IMR-90 (cell line): Measurements from ENCODE around the gene RIC3. TPM values are rescaled to one million over a fixed set of nuclear protein-coding genes. Genes with fewer than 3 reads are reported as not detected.

ENCODE experiments used
- ATAC-seq: fragments of 200-7000 bp; cut with Tn5 transposase; 2 replicates; pipeline ENCODE4 v1.9.1; 2020; ENCODE audit warnings: low read depth, mild to moderate bottlenecking, moderate library complexity
- BruUV-seq: library from RNA; stranded (reverse); fragments of 400-500 nt; replicated peaks from 2 replicates; lab custom pipeline; 2021; lab: Mats Ljungman, UMichigan
- CTCF ChIA-PET: fragments of 300-600 bp; formaldehyde crosslinking; extraction: SDS; loops from one replicate; lab custom pipeline; 2021; ENCODE audit warnings: antibody characterized with exemption; lab: Yijun Ruan, JAX
- POLR2A ChIA-PET: fragments of 300-600 bp; sonication (Branson Sonifier 250); formaldehyde crosslinking; loops from one replicate; lab custom pipeline; 2022; ENCODE audit warnings: antibody characterized with exemption; ENCODE audit not compliant: unreplicated experiment; lab: Charles Lee
- DNase-seq: peaks from one replicate; pipeline ENCODE4 v3.0.0; 2013
- H2AFZ ChIP-seq: replicated peaks from 2 replicates; pipeline ENCODE3; 2013; ENCODE audit warnings: low read length, mild to moderate bottlenecking; ENCODE audit not compliant: poor library complexity
- H2AK5ac ChIP-seq: 2 replicates; pipeline ENCODE4 v1.6.1; 2013; ENCODE audit warnings: low read depth, low read length, inconsistent platforms
- H2AK9ac ChIP-seq: replicated peaks from 2 replicates; pipeline ENCODE3; 2013; ENCODE audit warnings: mild to moderate bottlenecking, low read depth, low read length, moderate library complexity; ENCODE audit not compliant: poor library complexity
- H2BK120ac ChIP-seq: 2 replicates; pipeline ENCODE4 v1.6.1; 2013; ENCODE audit warnings: low read depth, low read length, inconsistent platforms
- H2BK15ac ChIP-seq: 3 replicates; pipeline ENCODE4 v1.6.1; 2013; ENCODE audit warnings: low read depth, low read length, inconsistent platforms
- H2BK20ac ChIP-seq: 2 replicates; pipeline ENCODE4 v1.6.1; 2013; ENCODE audit warnings: low read depth, mild to moderate bottlenecking, inconsistent platforms, low read length, moderate library complexity
- H2BK5ac ChIP-seq: 2 replicates; pipeline ENCODE4 v1.6.1; 2013; ENCODE audit warnings: mild to moderate bottlenecking, low read depth, low read length, inconsistent platforms; ENCODE audit not compliant: poor library complexity, severe bottlenecking
- H3K14ac ChIP-seq: replicated peaks from 2 replicates; pipeline ENCODE4 v1.6.1; 2013; ENCODE audit warnings: low read depth, low read length, inconsistent platforms
- H3K18ac ChIP-seq: 2 replicates; pipeline ENCODE4 v1.6.1; 2013; ENCODE audit warnings: low read depth, low read length, control low read depth
- H3K23ac ChIP-seq: 2 replicates; pipeline ENCODE4 v1.6.1; 2013; ENCODE audit warnings: low read depth, low read length, inconsistent platforms
- H3K27ac ChIP-seq: 2 replicates; pipeline ENCODE4 v1.5.1; 2013; ENCODE audit warnings: mild to moderate bottlenecking, control low read depth, low read length; ENCODE audit not compliant: insufficient read depth
- H3K27me3 ChIP-seq: 2 replicates; pipeline ENCODE4 v1.6.1; 2013; ENCODE audit warnings: low read length; ENCODE audit not compliant: control insufficient read depth, insufficient read depth
- H3K36me3 ChIP-seq: 2 replicates; pipeline ENCODE4 v1.6.1; 2013; ENCODE audit warnings: low read length, mixed read lengths; ENCODE audit not compliant: control insufficient read depth, insufficient read depth
- H3K4ac ChIP-seq: 2 replicates; pipeline ENCODE4 v1.6.1; 2013; ENCODE audit warnings: low read depth, low read length, inconsistent platforms
- H3K4me1 ChIP-seq: 2 replicates; pipeline ENCODE4 v1.6.1; 2013; ENCODE audit warnings: low read length, mixed read lengths; ENCODE audit not compliant: control insufficient read depth, insufficient read depth
- H3K4me2 ChIP-seq: 2 replicates; pipeline ENCODE4 v1.6.1; 2013; ENCODE audit warnings: low read depth, mild to moderate bottlenecking, control low read depth, low read length, moderate library complexity
- H3K4me3 ChIP-seq: 2 replicates; pipeline ENCODE4 v1.5.1; 2013; ENCODE audit warnings: low read depth, mild to moderate bottlenecking, control low read depth, low read length, moderate library complexity; ENCODE audit not compliant: insufficient read depth
- H3K56ac ChIP-seq: 2 replicates; pipeline ENCODE4 v1.6.1; 2013; ENCODE audit warnings: low read length, inconsistent platforms; ENCODE audit not compliant: insufficient read depth; ENCODE audit errors: extremely low read depth
- H3K79me1 ChIP-seq, 2 experiments: 2 replicates each; pipeline ENCODE4 v1.6.1; 2013; ENCODE audit warnings: low read length in 2 of 2, inconsistent platforms in 1 of 2, low read depth in 1 of 2
- H3K9ac ChIP-seq: 2 replicates; pipeline ENCODE4 v1.6.1; 2013; ENCODE audit warnings: low read depth, low read length, control low read depth
- H3K9me1 ChIP-seq: 2 replicates; pipeline ENCODE4 v1.6.1; 2013; ENCODE audit warnings: low read length, inconsistent platforms; ENCODE audit not compliant: insufficient read depth
- H3K9me3 ChIP-seq: 2 replicates; pipeline ENCODE4 v1.6.1; 2013; ENCODE audit warnings: low read length; ENCODE audit not compliant: control insufficient read depth, insufficient read depth
- H4K20me1 ChIP-seq: 2 replicates; pipeline ENCODE4 v1.6.1; 2013; ENCODE audit warnings: low read length, inconsistent platforms; ENCODE audit not compliant: insufficient read depth
- H4K5ac ChIP-seq: 2 replicates; pipeline ENCODE4 v1.6.1; 2013; ENCODE audit warnings: mild to moderate bottlenecking, low read depth, low read length, control low read depth
- H4K8ac ChIP-seq, 2 experiments: 2 replicates each; pipeline ENCODE4 v1.6.1; 2013; ENCODE audit warnings: low read depth in 2 of 2, low read length in 2 of 2, control low read depth in 1 of 2, inconsistent platforms in 1 of 2
- H4K91ac ChIP-seq: 2 replicates; pipeline ENCODE4 v1.6.1; 2013; ENCODE audit warnings: low read depth, low read length, inconsistent platforms; ENCODE audit not compliant: insufficient read depth
- CHD1 ChIP-seq: IDR thresholded peaks from 2 replicates; pipeline ENCODE4 v1.6.1; 2012; ENCODE audit warnings: low read depth, low read length, improper control_type of control experiment
- NFE2L2 ChIP-seq: fragments of 150-350 bp; IDR thresholded peaks from 2 replicates; pipeline ENCODE4 v1.6.1; 2016; ENCODE audit warnings: low read depth, mild to moderate bottlenecking, low read length
- WGBS, 2 experiments: methylation state at CpG; one replicate each; pipeline versions ENCODE4 v1.1.5 to v1.1.7; 2013; ENCODE audit warnings: missing lambda C conversion rate in 2 of 2; ENCODE audit not compliant: insufficient read length in 1 of 2; ENCODE audit errors: extremely low coverage in 2 of 2; 5-methylcytosine and 5-hydroxymethylcytosine counted together
- dilution Hi-C: fragments of 300-500 bp; cut with HindIII; formaldehyde crosslinking; loops from one replicate; pipeline ENCODE4 v1.14.3; 2018; ENCODE audit warnings: low sequenced_read_pairs; ENCODE audit not compliant: unreplicated experiment
- in situ Hi-C: fragments of 300-500 bp; cut with MboI; formaldehyde crosslinking; loops from 3 replicates; pipeline ENCODE4 v1.14.3; 2019; ENCODE audit warnings: low sequenced_read_pairs, inconsistent platforms, mixed read lengths
- intact Hi-C: fragments of 100-400 bp; cut with micrococcal nuclease; formaldehyde crosslinking; loops from 2 replicates; pipeline ENCODE4 v1.10.0; 2022
- polyA plus RNA-seq, 3 experiments: library from polyadenylated mRNA; depleted of rRNA; stranded (reverse); fragments of >200 nt; gene quantifications; 2 replicates each; pipeline ENCODE4 v1.2.3, GENCODE V29; 2012; ENCODE audit warnings: low replicate concordance in 1 of 3
- total RNA-seq: library from RNA; depleted of rRNA; stranded (reverse); fragments of >200 nt; gene quantifications from 2 replicates; pipeline ENCODE4 v1.2.3, GENCODE V29; 2012

RIC3 gene
- total and polyA plus RNA-seq, 2 of the 4 experiments (the other 2 are of a cell fraction) = not detected

DNA sequence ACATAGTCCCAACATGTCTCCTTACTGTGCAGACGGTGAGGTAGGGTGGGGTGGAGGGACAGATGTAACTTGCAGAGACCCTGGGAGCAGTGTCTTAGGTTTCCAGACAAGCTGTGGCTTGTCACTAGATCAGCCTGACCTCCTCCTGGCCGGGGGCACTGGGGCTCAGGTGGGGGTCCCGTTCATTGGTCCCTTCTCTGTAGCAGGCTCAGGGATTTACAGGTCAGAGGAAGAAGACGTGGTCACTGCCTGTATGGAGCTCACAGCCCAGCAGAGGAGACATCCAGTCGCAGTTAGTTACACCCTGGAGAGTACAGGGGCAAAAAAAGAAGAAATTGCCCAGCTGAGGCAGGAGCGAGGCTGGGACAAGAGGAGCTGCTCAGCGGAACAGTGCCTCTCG, 109.8 kb downstream of the RIC3 start:
- Histone ChIP-seq H3K27ac (no peak overlapping the region), H4K5ac (no peak overlapping the region), H3K56ac (no peak overlapping the region), H3K4me3 (no peak overlapping the region), H3K9me3 (no peaks in the 10 kb centered on the region), H3K79me1 (no peaks in the 10 kb centered on the region), H2BK20ac (no peak overlapping the region), H3K18ac (no peak overlapping the region), H3K27me3 (no peaks in the 10 kb centered on the region; the same call in 1 of the 2 replicates), H2BK15ac (no peak overlapping the region), H3K4me1 (peaks cover 10% of the 10 kb centered on the region), H3K9me1 (peaks cover 17% of the 10 kb centered on the region), H3K4me2 (no peak overlapping the region), H2AK5ac (no peak overlapping the region), H3K9ac (no peak overlapping the region), H3K14ac (no peak overlapping the region), H4K8ac (no peak overlapping the region), H2AFZ (no peak overlapping the region), H3K36me3 (no peaks in the 10 kb centered on the region), H3K23ac (no peak overlapping the region), H3K4ac (no peak overlapping the region), H4K20me1 (no peaks in the 10 kb centered on the region), H2BK120ac (no peak overlapping the region), H4K91ac (no peak overlapping the region), H2AK9ac (peak overlapping the region; percentile 70), H2BK5ac (no peak overlapping the region)
- ATAC-seq (no peak), DNase-seq (no peak)
- intact Hi-C loops (no loop called here), dilution Hi-C loops (no loop called here), in situ Hi-C loops (no loop called here)
- ChIA-PET POLR2A (no interaction called here), CTCF (no interaction called here)
- WGBS, 2 experiments = 100% methylated on average over 4 of the region's 8 CpGs; no CpG with 5 or more reads in 1 of the 2 experiments
- BruUV-seq = no TSS peak
- TF ChIP-seq CHD1 (no peak), NFE2L2 (no peak)
